Measurements from ENCODE around the gene EXO1. TPM values are rescaled to one million over a fixed set of nuclear protein-coding genes. Genes with fewer than 3 reads are reported as not detected.

Gene EXO1
- total RNA-seq, 1 experiment from 2014 or later, result 32.9 TPM

DNA sequence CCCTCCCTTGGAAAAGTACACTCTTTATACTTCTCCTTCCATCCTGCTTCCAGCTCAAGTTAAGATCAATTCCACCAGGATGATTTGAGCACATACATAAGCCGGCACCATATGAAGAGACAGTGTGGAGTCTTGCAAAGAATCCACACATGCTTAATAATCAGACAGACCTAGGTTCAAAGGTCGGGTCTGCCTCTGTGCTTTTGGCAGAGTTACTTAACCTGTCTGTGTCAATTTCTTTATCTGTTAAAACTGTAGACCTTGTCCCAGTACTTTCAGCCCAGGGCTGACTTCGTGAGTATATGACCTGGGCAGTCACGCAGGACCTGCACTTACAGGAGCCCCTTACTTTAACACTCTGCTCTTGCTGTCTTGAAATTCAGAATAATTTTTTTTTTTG lies 79.3 kb downstream of the EXO1 start (continued):
- TF ChIP-seq, protein P1, sequence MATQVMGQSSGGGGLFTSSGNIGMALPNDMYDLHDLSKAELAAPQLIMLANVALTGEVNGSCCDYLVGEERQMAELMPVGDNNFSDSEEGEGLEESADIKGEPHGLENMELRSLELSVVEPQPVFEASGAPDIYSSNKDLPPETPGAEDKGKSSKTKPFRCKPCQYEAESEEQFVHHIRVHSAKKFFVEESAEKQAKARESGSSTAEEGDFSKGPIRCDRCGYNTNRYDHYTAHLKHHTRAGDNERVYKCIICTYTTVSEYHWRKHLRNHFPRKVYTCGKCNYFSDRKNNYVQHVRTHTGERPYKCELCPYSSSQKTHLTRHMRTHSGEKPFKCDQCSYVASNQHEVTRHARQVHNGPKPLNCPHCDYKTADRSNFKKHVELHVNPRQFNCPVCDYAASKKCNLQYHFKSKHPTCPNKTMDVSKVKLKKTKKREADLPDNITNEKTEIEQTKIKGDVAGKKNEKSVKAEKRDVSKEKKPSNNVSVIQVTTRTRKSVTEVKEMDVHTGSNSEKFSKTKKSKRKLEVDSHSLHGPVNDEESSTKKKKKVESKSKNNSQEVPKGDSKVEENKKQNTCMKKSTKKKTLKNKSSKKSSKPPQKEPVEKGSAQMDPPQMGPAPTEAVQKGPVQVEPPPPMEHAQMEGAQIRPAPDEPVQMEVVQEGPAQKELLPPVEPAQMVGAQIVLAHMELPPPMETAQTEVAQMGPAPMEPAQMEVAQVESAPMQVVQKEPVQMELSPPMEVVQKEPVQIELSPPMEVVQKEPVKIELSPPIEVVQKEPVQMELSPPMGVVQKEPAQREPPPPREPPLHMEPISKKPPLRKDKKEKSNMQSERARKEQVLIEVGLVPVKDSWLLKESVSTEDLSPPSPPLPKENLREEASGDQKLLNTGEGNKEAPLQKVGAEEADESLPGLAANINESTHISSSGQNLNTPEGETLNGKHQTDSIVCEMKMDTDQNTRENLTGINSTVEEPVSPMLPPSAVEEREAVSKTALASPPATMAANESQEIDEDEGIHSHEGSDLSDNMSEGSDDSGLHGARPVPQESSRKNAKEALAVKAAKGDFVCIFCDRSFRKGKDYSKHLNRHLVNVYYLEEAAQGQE (IDR thresholded peaks at IDR 0.05; ENCODE audit: low read depth), result no peak
- no peak for TF ChIP-seq TCF7L2 (IDR thresholded peaks at IDR 0.05; ENCODE audit: borderline replicate concordance, extremely low read depth, insufficient read depth, insufficient read length)
- TF ChIP-seq, protein P2, sequence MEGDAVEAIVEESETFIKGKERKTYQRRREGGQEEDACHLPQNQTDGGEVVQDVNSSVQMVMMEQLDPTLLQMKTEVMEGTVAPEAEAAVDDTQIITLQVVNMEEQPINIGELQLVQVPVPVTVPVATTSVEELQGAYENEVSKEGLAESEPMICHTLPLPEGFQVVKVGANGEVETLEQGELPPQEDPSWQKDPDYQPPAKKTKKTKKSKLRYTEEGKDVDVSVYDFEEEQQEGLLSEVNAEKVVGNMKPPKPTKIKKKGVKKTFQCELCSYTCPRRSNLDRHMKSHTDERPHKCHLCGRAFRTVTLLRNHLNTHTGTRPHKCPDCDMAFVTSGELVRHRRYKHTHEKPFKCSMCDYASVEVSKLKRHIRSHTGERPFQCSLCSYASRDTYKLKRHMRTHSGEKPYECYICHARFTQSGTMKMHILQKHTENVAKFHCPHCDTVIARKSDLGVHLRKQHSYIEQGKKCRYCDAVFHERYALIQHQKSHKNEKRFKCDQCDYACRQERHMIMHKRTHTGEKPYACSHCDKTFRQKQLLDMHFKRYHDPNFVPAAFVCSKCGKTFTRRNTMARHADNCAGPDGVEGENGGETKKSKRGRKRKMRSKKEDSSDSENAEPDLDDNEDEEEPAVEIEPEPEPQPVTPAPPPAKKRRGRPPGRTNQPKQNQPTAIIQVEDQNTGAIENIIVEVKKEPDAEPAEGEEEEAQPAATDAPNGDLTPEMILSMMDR (IDR thresholded peaks at IDR 0.05 in 2 of 3, conservative IDR thresholded peaks at IDR 0.05 in 1 of 3; ENCODE audit: borderline replicate concordance in 1 of 3, insufficient read depth in 1 of 3, low read depth in 2 of 3, low read length in 2 of 3), result no peak

DNA sequence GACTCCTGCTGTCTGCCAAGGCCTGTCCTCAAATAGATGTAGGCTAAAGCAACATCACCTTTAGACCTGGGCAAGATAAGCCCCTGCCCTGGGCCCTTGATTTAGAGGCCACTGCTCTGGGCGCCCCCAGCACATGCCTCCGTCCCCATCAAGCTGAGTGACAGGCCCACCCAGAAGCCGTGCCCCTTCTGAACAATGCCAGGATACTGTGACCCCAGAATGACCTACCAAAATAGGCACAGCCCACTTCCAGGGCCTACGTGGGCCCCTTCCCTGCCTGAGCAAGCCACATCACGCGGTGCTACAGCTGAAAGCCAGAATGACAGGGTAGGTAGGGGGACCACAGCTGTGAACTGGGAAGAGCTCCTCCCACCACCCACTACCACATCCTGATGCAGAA lies 84.8 kb downstream of the EXO1 start:
- ChIA-PET CTCF (no interaction called here), POLR2A (no interaction called here)
- no peak for TF ChIP-seq ZNF274 (IDR thresholded peaks at IDR 0.05; ENCODE audit: low read depth, low read length)
- TF ChIP-seq EGR1 (IDR thresholded peaks at IDR 0.05; ENCODE audit: low read depth), result no peak
- no peak for TF ChIP-seq ELF1 (IDR thresholded peaks at IDR 0.05; ENCODE audit: borderline replicate concordance, low read depth)
- no peak for TF ChIP-seq CEBPB (IDR thresholded peaks at IDR 0.05; ENCODE audit: low read depth)
- no peak for TF ChIP-seq RAD21 (IDR thresholded peaks at IDR 0.05; ENCODE audit: low read depth)
- TF ChIP-seq SIN3A (IDR thresholded peaks at IDR 0.05; ENCODE audit: low read depth), result no peak

More for the DNA sequence above, 84.8 kb downstream of the EXO1 start:
- Histone ChIP-seq H3K36me3 (ENCODE audit: control insufficient read depth in 1 of 2, insufficient read depth in 2 of 2, low read length in 2 of 2) (no peaks in the 10 kb centered on the region), H3K9me2 (ENCODE audit: insufficient read depth) (no peaks in the 10 kb centered on the region), H3K4me1 (ENCODE audit: control insufficient read depth in 1 of 2, insufficient read depth in 2 of 2, low read length in 2 of 2) (peaks cover 0 to 7% of the 10 kb centered on the region in 2 experiments; a peak in 2 of 4 replicates), H3K9ac (ENCODE audit: low read length) (no peak overlapping the region), H3K27me3 (ENCODE audit: insufficient read depth, low read length) (no peaks in the 10 kb centered on the region), H3K79me2 (ENCODE audit: insufficient read depth, low read length) (no peaks in the 10 kb centered on the region), H4K20me1 (ENCODE audit: insufficient read depth) (no peaks in the 10 kb centered on the region), H3K4me3 (replicated peaks in 1 of 2; ENCODE audit: low read depth in 1 of 2, low read length in 2 of 2) (no peak overlapping the region), H3K9me3 (ENCODE audit: control insufficient read depth in 1 of 2, insufficient read depth in 1 of 2, low read depth in 1 of 2, low read length in 2 of 2) (no peaks in the 10 kb centered on the region), H3K4me2 (ENCODE audit: low read length) (no peak overlapping the region), H2AFZ (ENCODE audit: low read depth, low read length, poor library complexity, severe bottlenecking) (no peak overlapping the region), H3K27ac (ENCODE audit: low read depth, low read length) (no peak overlapping the region)
- RAD21 ChIA-PET (ENCODE audit: low non-redundant PET in 1 of 2, low total read pairs in 2 of 2, uncharacterized antibody in 2 of 2, unreplicated experiment in 2 of 2), result no interaction called here
- ATAC-seq, result no peak
- no peak for DNase-seq (ENCODE audit: low read depth, low spot score)
- intact Hi-C loops (cut with micrococcal nuclease), result no loop called here
- no TSS peak for BruUV-seq (replicated peaks)

Data from HCT116 (cell line).